Lower lobe of right lung (tissue), 2 donors: ENCODE data around the gene IKBKE. TPM values are rescaled to one million over a fixed set of nuclear protein-coding genes. Genes with fewer than 3 reads are reported as not detected.
A peak's percentile ranks its signal among the peaks of the same experiment; 100 is the strongest.

Source experiments
- ATAC-seq, 2 donors: fragments of 200-7000 bp; cut with Tn5 transposase; one replicate each; pipeline ENCODE4 v1.9.1; 2020 to 2022; ENCODE audit warnings: mild to moderate bottlenecking in 2 of 2, moderate library complexity in 2 of 2
- DNase-seq: peaks from one replicate; pipeline ENCODE4 v3.0.0-alpha.2; 2020
- H3K27ac ChIP-seq: fragments of 200-600 bp; one replicate; pipeline ENCODE4 v1.8.0; 2022
- H3K27me3 ChIP-seq: fragments of 200-600 bp; one replicate; pipeline ENCODE4 v1.8.0; 2022; ENCODE audit warnings: low read depth
- H3K36me3 ChIP-seq: fragments of 200-600 bp; one replicate; pipeline ENCODE4 v1.8.0; 2022; ENCODE audit warnings: mild to moderate bottlenecking
- H3K4me1 ChIP-seq: fragments of 200-600 bp; one replicate; pipeline ENCODE4 v1.8.0; 2022
- H3K4me3 ChIP-seq: fragments of 200-600 bp; one replicate; pipeline ENCODE4 v1.8.0; 2022; ENCODE audit warnings: mild to moderate bottlenecking
- H3K9me3 ChIP-seq: fragments of 200-600 bp; one replicate; pipeline ENCODE4 v1.8.0; 2022
- intact Hi-C: fragments of 100-400 bp; cut with DNase I; formaldehyde crosslinking; loops from one replicate; pipeline ENCODE4 v1.11.0; 2022
- total RNA-seq: library from RNA; stranded (reverse); fragmentation: NEBNext Ultra II Directional; extraction: Animal tissue kit (Norgen Biotek cat#: 25700); gene quantifications from one replicate; pipeline ENCODE4 v1.2.1, GENCODE V29; 2021
- TF ChIP-seq, protein P1 (sequence below): fragments of 200-600 bp; IDR thresholded peaks from one replicate; pipeline ENCODE4 v1.8.0; 2022; ENCODE audit warnings: antibody characterized with exemption, mild to moderate bottlenecking
- donor health status: DM: no; HTN: yes; CAD: no; lungs with severe emphysema.

Gene IKBKE
- total RNA-seq, 1 donor from 2014 or later, result 12.5 TPM

DNA sequence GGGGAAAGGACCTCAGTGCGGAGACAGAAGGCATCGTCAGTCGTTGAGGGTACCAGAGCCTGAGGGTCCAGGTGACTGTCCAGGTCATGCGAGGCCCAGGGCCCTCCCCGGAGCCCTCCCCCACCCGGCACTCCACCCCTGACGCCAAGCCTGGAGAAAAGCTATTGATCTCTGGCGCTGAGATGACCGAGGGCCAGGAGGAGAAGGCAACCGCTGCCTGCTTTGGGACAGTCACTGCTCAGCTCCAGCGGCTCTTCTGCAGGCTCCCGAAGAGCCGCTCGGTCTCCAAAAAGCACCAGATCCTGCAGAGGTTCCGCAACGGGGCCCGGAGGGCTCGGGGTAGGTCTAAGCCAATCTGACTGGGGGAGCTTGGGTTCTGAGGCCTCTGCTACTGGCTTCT lies 47.9 kb downstream of the IKBKE start:
- DNase-seq (no peak), ATAC-seq (no peak)
- TF ChIP-seq, protein P1, sequence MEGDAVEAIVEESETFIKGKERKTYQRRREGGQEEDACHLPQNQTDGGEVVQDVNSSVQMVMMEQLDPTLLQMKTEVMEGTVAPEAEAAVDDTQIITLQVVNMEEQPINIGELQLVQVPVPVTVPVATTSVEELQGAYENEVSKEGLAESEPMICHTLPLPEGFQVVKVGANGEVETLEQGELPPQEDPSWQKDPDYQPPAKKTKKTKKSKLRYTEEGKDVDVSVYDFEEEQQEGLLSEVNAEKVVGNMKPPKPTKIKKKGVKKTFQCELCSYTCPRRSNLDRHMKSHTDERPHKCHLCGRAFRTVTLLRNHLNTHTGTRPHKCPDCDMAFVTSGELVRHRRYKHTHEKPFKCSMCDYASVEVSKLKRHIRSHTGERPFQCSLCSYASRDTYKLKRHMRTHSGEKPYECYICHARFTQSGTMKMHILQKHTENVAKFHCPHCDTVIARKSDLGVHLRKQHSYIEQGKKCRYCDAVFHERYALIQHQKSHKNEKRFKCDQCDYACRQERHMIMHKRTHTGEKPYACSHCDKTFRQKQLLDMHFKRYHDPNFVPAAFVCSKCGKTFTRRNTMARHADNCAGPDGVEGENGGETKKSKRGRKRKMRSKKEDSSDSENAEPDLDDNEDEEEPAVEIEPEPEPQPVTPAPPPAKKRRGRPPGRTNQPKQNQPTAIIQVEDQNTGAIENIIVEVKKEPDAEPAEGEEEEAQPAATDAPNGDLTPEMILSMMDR, result no peak
- H3K4me3 ChIP-seq, result no peak overlapping the region
- H3K4me1 ChIP-seq, result peaks cover 38% of the 10 kb centered on the region
- H3K27ac ChIP-seq, result no peak overlapping the region
- H3K27me3 ChIP-seq, result no peaks in the 10 kb centered on the region
- intact Hi-C loops, result no loop called here
- H3K9me3 ChIP-seq, result no peaks in the 10 kb centered on the region
- H3K36me3 ChIP-seq, result no peaks in the 10 kb centered on the region

DNA sequence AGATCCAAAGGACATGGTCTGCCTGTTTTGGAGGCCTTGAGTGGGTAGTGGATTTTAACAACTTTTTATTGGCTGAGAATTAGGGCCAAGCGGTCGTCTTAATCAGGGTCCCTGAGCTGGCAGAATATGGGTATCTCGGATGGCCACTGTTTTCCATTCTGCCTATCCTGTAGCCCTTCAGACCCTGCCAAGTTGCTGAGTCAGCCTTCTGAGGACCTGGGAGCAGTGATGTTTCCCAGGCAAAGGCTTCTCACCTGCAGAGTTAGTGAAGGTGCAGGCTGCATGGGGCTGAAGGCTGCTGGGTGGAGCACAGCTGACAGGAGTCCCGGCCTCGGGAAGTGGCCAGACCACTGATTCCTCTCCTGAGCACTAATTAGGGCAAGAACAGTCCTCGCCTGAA lies 48.5 kb downstream of the IKBKE start:
- H3K27ac ChIP-seq, result no peak overlapping the region
- H3K27me3 ChIP-seq, result no peaks in the 10 kb centered on the region
- no peak overlapping the region for H3K4me3 ChIP-seq
- ATAC-seq (no peak), DNase-seq (no peak)
- H3K4me1 ChIP-seq, result peaks cover 33% of the 10 kb centered on the region
- TF ChIP-seq, protein P1, result no peak
- intact Hi-C loops, result no loop called here
- no peaks in the 10 kb centered on the region for H3K36me3 ChIP-seq
- no peaks in the 10 kb centered on the region for H3K9me3 ChIP-seq

DNA sequence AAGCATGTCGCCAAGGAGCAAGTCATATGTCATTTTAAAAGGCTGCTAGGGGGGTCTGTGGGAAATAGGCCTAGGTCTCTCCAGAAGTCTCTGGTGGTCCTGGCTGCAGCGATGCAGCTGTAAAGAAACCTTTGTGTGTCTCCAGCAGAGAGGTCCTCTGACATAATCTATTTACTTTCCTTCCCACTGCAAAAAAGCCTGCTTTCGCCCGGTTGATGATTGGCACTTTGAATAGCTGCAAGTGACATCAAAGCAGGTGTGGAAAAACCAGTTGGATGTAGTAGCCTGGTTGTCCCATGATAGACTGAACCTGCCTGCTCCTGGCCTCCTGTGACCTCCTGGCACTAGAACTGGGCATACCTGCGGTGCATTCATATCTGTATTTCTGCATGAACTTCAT lies 50.9 kb downstream of the IKBKE start:
- no peak overlapping the region for H3K4me3 ChIP-seq
- H3K4me1 ChIP-seq, result peaks cover 12% of the 10 kb centered on the region
- H3K36me3 ChIP-seq, result no peaks in the 10 kb centered on the region
- intact Hi-C loops, result no loop called here
- TF ChIP-seq, protein P1, result no peak
- ATAC-seq (peak; percentile 73 to 76), DNase-seq (no peak)
- H3K9me3 ChIP-seq, result no peaks in the 10 kb centered on the region
- no peak overlapping the region for H3K27ac ChIP-seq
- H3K27me3 ChIP-seq, result no peaks in the 10 kb centered on the region

DNA sequence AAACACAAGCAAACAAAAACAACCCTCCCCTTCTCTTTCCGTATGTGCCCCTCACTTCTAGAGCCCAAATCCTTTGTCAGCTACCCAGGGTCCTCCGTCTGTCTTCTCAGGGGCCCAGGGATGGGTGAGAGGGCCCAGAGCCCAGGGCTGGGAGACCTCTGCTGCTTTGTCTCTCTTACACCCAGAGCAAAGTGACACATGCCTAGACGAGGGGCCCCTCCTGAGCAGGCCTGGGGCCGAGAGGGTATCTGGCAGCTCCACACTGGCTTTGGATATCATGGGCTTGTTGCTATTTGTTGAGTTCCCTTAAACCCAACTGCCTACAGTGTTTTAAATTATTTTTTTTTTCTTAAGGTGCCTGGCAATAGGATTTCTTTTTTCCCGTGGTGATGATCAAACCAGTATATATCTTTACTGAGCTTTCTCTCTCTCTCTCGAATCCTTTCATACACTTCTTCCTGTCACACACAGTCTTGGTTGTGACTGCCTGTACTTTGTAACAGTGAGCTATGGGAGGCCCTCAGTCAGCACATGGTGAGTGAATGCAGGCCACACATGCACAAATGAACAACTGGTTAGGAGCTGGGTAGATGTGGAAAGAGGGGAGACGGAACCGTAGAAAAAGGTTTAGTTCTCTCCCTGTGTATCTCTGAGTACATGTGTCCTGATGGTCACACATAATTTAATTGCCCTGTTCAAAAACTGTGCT lies 51.6 kb downstream of the IKBKE start:
- Histone ChIP-seq H3K27ac (no peak overlapping the region), H3K27me3 (no peaks in the 10 kb centered on the region), H3K4me1 (peaks cover 5% of the 10 kb centered on the region), H3K36me3 (no peaks in the 10 kb centered on the region), H3K9me3 (no peaks in the 10 kb centered on the region), H3K4me3 (no peak overlapping the region)
- DNase-seq (no peak), ATAC-seq (no peak)
- TF ChIP-seq, protein P1, result no peak
- intact Hi-C loops, result no loop called here

DNA sequence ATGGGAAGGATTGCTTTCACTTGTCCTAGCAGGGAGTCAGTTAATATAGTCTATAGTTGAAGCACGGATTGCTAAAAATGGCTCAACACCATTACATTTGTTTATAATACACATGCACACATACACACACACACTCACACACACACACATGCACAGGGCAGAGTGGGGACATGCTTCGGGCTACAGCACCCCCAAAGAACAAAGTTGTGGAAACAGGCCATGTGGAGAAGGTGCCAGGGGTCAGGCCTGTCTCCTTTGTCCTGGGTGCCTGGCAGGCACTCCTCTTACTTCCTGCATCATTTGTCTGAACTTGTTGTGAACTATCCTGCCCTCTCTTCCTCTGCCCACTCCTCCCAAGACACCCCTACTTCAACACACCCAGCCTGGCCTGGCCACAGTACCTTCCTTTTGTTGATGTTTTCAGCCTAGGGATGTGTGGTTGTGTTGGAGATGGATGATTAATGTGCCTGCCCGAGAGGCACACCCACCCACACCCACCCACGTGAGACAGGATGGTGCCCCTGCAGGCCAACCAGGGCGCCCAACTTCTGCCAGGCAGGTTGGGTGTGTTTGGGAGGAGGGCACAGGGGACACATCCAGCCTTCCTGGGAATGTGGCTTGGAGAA lies 54.6 kb downstream of the IKBKE start:
- H3K4me1 ChIP-seq, result peaks cover 4% of the 10 kb centered on the region
- TF ChIP-seq, protein P1, result no peak
- no peaks in the 10 kb centered on the region for H3K9me3 ChIP-seq
- H3K4me3 ChIP-seq, result no peak overlapping the region
- ATAC-seq (no peak), DNase-seq (no peak)
- no peaks in the 10 kb centered on the region for H3K27me3 ChIP-seq
- H3K27ac ChIP-seq, result no peak overlapping the region
- no peaks in the 10 kb centered on the region for H3K36me3 ChIP-seq
- intact Hi-C loops, result no loop called here
